Measurements from ENCODE around the gene TTLL7. TPM values are rescaled to one million over a fixed set of nuclear protein-coding genes. Genes with fewer than 3 reads are reported as not detected.

Gene TTLL7
- total RNA-seq, 1 donor from 2014 or later = 37.9 TPM

DNA sequence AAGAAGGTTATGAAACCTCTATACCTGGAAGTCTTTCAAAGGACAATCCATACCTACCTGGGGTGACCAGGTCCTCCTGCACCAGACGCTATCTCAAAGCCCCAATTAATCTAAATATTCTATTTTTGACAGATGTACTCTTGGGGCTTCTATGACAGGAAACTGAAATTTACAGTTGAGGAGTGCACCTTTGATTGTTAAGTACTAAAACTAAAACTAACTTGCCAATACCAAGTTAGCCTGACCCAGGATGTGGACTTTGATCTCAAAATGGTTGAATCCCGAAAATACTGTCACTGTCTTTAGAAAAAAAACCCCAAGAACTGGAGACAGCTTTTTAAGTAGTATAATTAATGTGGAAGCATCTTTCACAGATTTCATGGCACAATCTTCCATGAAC is 162.4 kb downstream of the TTLL7 start:
- H3K27me3 ChIP-seq = no peaks in the 10 kb centered on the region
- H2AFZ ChIP-seq (replicated peaks) = no peak overlapping the region
- H4K20me1 ChIP-seq (ENCODE audit: low read depth) = no peaks in the 10 kb centered on the region
- H3K4me3 ChIP-seq = no peak overlapping the region
- Mint-ChIP-seq H3K27me3 (ENCODE audit: insufficient read depth, low read depth) (no peaks in the 10 kb centered on the region), H3K9me3 (no peaks in the 10 kb centered on the region), H3K27ac (no peak overlapping the region), H3K36me3 (no peaks in the 10 kb centered on the region), H3K4me3 (no peak overlapping the region), H3K4me1 (peaks cover 3% of the 10 kb centered on the region)
- H3K9ac ChIP-seq = no peak overlapping the region
- no peak overlapping the region for H3K27ac ChIP-seq
- H3F3A ChIP-seq (ENCODE audit: low read depth) = no peaks in the 10 kb centered on the region
- TF ChIP-seq, protein P1, sequence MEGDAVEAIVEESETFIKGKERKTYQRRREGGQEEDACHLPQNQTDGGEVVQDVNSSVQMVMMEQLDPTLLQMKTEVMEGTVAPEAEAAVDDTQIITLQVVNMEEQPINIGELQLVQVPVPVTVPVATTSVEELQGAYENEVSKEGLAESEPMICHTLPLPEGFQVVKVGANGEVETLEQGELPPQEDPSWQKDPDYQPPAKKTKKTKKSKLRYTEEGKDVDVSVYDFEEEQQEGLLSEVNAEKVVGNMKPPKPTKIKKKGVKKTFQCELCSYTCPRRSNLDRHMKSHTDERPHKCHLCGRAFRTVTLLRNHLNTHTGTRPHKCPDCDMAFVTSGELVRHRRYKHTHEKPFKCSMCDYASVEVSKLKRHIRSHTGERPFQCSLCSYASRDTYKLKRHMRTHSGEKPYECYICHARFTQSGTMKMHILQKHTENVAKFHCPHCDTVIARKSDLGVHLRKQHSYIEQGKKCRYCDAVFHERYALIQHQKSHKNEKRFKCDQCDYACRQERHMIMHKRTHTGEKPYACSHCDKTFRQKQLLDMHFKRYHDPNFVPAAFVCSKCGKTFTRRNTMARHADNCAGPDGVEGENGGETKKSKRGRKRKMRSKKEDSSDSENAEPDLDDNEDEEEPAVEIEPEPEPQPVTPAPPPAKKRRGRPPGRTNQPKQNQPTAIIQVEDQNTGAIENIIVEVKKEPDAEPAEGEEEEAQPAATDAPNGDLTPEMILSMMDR (IDR thresholded peaks at IDR 0.05) = no peak
- TF ChIP-seq EZH2phosphoT487 (IDR thresholded peaks at IDR 0.05) = no peak
- TF ChIP-seq EZH2 (IDR thresholded peaks at IDR 0.05) = no peak
- no peak for DNase-seq (ENCODE audit: low spot score)
- no peaks in the 10 kb centered on the region for H3K9me3 ChIP-seq (ENCODE audit: low read depth)
- H3K79me2 ChIP-seq (ENCODE audit: low read depth) = no peaks in the 10 kb centered on the region
- H3K4me2 ChIP-seq = no peak overlapping the region
- peaks cover 28% of the 10 kb centered on the region for H3K4me1 ChIP-seq
- H3K36me3 ChIP-seq = no peaks in the 10 kb centered on the region

DNA sequence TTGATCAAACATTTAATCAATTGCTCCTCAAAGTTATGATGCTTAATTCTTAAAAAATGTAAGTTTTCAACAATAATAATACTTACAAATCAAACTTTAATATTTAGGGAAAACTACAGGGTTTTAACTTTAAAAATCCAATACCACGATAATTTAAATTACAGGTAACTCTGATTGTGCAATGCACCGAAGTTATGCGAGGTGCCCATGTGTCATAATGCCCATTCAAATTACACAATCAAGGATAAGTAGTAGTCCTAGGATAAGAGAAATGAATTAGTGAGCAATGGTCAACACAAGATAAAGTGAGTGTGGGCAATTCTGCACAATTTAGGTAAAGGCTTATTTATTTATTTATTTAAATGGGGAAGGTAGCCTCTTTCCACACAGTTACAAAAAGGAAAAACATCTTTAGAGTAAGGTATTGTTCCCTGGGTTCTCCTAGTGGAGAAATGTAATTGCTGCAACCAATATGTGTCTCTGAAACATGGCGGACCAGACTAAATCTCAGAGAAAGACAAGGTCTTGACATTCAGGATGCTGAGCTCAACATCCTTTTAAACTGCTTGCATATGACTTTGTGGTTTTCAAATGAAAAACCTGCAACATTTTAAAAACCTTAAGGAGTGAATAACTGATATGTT is 164.2 kb downstream of the TTLL7 start:
- no peaks in the 10 kb centered on the region for H3K9me3 ChIP-seq (ENCODE audit: low read depth)
- Mint-ChIP-seq H3K27ac (no peak overlapping the region), H3K36me3 (no peaks in the 10 kb centered on the region), H3K4me3 (no peak overlapping the region), H3K9me3 (no peaks in the 10 kb centered on the region), H3K27me3 (ENCODE audit: insufficient read depth, low read depth) (no peaks in the 10 kb centered on the region), H3K4me1 (peaks cover 10% of the 10 kb centered on the region)
- no peaks in the 10 kb centered on the region for H3K27me3 ChIP-seq
- no peaks in the 10 kb centered on the region for H3F3A ChIP-seq (ENCODE audit: low read depth)
- no peak overlapping the region for H3K4me3 ChIP-seq
- H4K20me1 ChIP-seq (ENCODE audit: low read depth) = no peaks in the 10 kb centered on the region
- no peak overlapping the region for H3K4me2 ChIP-seq
- no peak overlapping the region for H3K27ac ChIP-seq
- H3K9ac ChIP-seq = no peak overlapping the region
- TF ChIP-seq, protein P1 (IDR thresholded peaks at IDR 0.05) = peak; percentile 29
- TF ChIP-seq EZH2phosphoT487 (IDR thresholded peaks at IDR 0.05) (no peak), EZH2 (IDR thresholded peaks at IDR 0.05) (no peak)
- no peak overlapping the region for H2AFZ ChIP-seq (replicated peaks)
- no peaks in the 10 kb centered on the region for H3K79me2 ChIP-seq (ENCODE audit: low read depth)
- DNase-seq (ENCODE audit: low spot score) = no peak
- no peaks in the 10 kb centered on the region for H3K36me3 ChIP-seq
- peaks cover 29% of the 10 kb centered on the region for H3K4me1 ChIP-seq

DNA sequence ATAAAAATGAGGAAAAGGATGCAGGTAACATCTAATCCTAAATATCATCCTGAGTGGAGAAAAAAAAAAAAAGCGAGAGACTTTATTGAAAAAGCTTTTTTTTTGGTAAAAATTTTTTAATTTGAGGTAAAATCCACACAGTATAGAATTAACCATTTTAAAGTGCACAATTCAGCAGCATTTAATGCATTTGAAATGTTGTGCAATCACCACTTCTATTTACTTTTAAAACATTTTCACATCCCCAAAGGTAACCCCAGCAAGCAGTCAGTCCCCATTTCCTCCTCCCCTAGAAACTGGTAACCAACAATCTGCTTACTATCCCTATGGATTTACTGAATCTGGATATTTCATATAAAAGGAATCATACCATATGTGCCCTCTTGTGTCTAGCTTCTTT is 166.7 kb downstream of the TTLL7 start:
- TF ChIP-seq EZH2phosphoT487 (IDR thresholded peaks at IDR 0.05) = no peak
- TF ChIP-seq EZH2 (IDR thresholded peaks at IDR 0.05) = no peak
- TF ChIP-seq, protein P1 (IDR thresholded peaks at IDR 0.05) = no peak
- no peak overlapping the region for H3K27ac ChIP-seq
- H3K79me2 ChIP-seq (ENCODE audit: low read depth) = no peaks in the 10 kb centered on the region
- H3K36me3 ChIP-seq = no peaks in the 10 kb centered on the region
- peaks cover 9% of the 10 kb centered on the region for H3K4me1 ChIP-seq
- H3K4me3 Mint-ChIP-seq = no peak overlapping the region
- H3K27ac Mint-ChIP-seq = no peak overlapping the region
- H3K36me3 Mint-ChIP-seq = no peaks in the 10 kb centered on the region
- H2AFZ ChIP-seq (replicated peaks) = no peak overlapping the region
- no peaks in the 10 kb centered on the region for H4K20me1 ChIP-seq (ENCODE audit: low read depth)
- DNase-seq (ENCODE audit: low spot score) = no peak
- H3K4me1 Mint-ChIP-seq = peaks cover 16% of the 10 kb centered on the region
- no peak overlapping the region for H3K4me2 ChIP-seq
- no peaks in the 10 kb centered on the region for H3K9me3 ChIP-seq (ENCODE audit: low read depth)
- no peaks in the 10 kb centered on the region for H3K27me3 ChIP-seq
- H3K27me3 Mint-ChIP-seq (ENCODE audit: insufficient read depth, low read depth) = peaks cover 4% of the 10 kb centered on the region
- H3F3A ChIP-seq (ENCODE audit: low read depth) = no peaks in the 10 kb centered on the region
- no peak overlapping the region for H3K9ac ChIP-seq
- H3K9me3 Mint-ChIP-seq = no peaks in the 10 kb centered on the region
- no peak overlapping the region for H3K4me3 ChIP-seq
